ENCODE data around the gene LYRM4.

Gene LYRM4

DNA sequence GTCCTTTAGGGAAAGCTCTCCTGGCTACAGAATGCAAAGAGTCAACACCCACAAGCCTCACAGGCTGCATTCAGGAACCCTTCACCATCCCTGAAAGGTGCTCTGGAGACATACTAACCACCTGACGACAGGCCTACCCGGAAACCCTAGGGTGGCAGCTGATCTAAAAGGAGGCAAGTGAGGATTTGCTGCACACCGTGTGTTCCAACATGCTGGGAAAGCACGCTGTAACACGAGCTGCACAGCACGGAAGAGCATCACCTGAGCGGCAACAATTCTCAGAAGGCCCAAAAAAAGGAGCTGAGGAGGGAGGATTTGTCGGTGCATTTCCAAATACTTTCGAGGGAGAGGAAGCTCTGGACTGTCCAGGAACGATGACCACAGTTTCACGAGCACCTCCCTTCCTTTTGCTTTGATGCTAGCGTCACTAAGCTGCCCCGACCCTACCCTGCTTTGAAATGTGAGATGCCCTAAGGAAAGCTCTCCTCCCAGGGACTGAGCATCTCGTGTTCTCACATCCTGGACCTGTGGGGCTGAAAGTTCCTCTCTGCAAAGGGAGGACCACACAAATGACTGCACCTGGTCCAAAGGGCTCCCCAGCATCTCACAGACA is 88.6 kb downstream of the LYRM4 start:
- Histone ChIP-seq H3K27me3 (ENCODE audit: insufficient read depth, poor library complexity, severe bottlenecking) (no peaks in the 10 kb centered on the region), H3K4me3 (replicated peaks; ENCODE audit: insufficient read depth, low read length) (no peak overlapping the region), H3K27ac (replicated peaks) (no peak overlapping the region)
- no peak for TF ChIP-seq GABPA (IDR thresholded peaks at IDR 0.05; ENCODE audit: low read depth)
- TF ChIP-seq, protein P1, sequence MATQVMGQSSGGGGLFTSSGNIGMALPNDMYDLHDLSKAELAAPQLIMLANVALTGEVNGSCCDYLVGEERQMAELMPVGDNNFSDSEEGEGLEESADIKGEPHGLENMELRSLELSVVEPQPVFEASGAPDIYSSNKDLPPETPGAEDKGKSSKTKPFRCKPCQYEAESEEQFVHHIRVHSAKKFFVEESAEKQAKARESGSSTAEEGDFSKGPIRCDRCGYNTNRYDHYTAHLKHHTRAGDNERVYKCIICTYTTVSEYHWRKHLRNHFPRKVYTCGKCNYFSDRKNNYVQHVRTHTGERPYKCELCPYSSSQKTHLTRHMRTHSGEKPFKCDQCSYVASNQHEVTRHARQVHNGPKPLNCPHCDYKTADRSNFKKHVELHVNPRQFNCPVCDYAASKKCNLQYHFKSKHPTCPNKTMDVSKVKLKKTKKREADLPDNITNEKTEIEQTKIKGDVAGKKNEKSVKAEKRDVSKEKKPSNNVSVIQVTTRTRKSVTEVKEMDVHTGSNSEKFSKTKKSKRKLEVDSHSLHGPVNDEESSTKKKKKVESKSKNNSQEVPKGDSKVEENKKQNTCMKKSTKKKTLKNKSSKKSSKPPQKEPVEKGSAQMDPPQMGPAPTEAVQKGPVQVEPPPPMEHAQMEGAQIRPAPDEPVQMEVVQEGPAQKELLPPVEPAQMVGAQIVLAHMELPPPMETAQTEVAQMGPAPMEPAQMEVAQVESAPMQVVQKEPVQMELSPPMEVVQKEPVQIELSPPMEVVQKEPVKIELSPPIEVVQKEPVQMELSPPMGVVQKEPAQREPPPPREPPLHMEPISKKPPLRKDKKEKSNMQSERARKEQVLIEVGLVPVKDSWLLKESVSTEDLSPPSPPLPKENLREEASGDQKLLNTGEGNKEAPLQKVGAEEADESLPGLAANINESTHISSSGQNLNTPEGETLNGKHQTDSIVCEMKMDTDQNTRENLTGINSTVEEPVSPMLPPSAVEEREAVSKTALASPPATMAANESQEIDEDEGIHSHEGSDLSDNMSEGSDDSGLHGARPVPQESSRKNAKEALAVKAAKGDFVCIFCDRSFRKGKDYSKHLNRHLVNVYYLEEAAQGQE (IDR thresholded peaks at IDR 0.05; ENCODE audit: insufficient replicate concordance, low read depth) = no peak
- no peak for TF ChIP-seq SPI1 (IDR thresholded peaks at IDR 0.05; ENCODE audit: borderline replicate concordance, low read depth)
- TF ChIP-seq, protein P2, sequence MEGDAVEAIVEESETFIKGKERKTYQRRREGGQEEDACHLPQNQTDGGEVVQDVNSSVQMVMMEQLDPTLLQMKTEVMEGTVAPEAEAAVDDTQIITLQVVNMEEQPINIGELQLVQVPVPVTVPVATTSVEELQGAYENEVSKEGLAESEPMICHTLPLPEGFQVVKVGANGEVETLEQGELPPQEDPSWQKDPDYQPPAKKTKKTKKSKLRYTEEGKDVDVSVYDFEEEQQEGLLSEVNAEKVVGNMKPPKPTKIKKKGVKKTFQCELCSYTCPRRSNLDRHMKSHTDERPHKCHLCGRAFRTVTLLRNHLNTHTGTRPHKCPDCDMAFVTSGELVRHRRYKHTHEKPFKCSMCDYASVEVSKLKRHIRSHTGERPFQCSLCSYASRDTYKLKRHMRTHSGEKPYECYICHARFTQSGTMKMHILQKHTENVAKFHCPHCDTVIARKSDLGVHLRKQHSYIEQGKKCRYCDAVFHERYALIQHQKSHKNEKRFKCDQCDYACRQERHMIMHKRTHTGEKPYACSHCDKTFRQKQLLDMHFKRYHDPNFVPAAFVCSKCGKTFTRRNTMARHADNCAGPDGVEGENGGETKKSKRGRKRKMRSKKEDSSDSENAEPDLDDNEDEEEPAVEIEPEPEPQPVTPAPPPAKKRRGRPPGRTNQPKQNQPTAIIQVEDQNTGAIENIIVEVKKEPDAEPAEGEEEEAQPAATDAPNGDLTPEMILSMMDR (IDR thresholded peaks at IDR 0.05; ENCODE audit: insufficient read depth, low read length) = no peak
- TF ChIP-seq POLR2AphosphoS5 (IDR thresholded peaks at IDR 0.05; ENCODE audit: low read depth) = no peak
- no peak for DNase-seq (ENCODE audit: low read depth in 1 of 2, low spot score in 1 of 2)

DNA sequence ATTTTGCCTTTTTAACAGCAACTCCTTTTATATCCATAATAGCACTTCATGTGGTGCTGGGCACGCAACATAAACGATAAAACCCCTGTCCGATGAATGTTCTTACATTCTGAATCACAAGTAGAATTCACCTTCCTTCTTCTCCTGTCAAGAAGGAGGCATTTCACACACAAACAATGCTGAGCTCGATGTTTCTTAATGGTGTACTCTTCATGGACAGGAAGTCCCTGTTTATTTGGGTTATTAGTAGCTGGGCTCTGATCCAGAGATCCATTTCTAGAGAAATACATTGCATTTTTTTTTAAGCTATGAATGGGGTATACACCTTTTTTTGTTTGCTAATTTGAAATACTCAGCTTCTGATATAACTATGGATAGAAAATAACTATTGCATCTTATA is 93.2 kb downstream of the LYRM4 start:
- Histone ChIP-seq H3K27me3 (ENCODE audit: insufficient read depth, poor library complexity, severe bottlenecking) (no peaks in the 10 kb centered on the region), H3K27ac (replicated peaks) (no peak overlapping the region), H3K4me3 (replicated peaks; ENCODE audit: insufficient read depth, low read length) (no peak overlapping the region)
- TF ChIP-seq POLR2AphosphoS5 (IDR thresholded peaks at IDR 0.05; ENCODE audit: low read depth) = no peak
- TF ChIP-seq, protein P1 (IDR thresholded peaks at IDR 0.05; ENCODE audit: insufficient replicate concordance, low read depth) = no peak
- no peak for DNase-seq (ENCODE audit: low read depth in 1 of 2, low spot score in 1 of 2)

DNA sequence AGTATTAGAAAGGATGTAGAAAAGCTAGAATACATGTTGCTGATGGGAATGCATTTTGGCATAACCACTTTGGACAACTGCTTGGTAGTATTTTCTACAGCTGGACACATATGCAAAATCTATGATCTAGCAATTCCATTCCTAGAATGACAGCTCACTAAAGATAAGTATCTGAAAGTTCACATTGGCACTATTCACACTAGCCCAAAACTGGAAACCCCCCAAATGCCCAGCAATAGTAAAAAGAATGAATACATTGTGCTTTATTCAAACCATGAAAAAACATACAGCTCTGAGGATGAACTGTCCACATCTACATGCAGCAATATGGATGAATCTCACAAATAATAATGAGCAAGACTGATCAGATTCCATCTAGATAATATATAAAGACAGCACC is 96.7 kb downstream of the LYRM4 start:
- Histone ChIP-seq H3K27ac (replicated peaks) (no peak overlapping the region), H3K4me3 (replicated peaks; ENCODE audit: insufficient read depth, low read length) (no peak overlapping the region), H3K27me3 (ENCODE audit: insufficient read depth, poor library complexity, severe bottlenecking) (no peaks in the 10 kb centered on the region)
- no peak for DNase-seq (ENCODE audit: low read depth in 1 of 2, low spot score in 1 of 2)
- TF ChIP-seq, protein P2 (IDR thresholded peaks at IDR 0.05; ENCODE audit: insufficient read depth, low read length) = no peak
- TF ChIP-seq GABPA (IDR thresholded peaks at IDR 0.05; ENCODE audit: low read depth) = no peak
- no peak for TF ChIP-seq SPI1 (IDR thresholded peaks at IDR 0.05; ENCODE audit: borderline replicate concordance, low read depth)
- no peak for TF ChIP-seq POLR2AphosphoS5 (IDR thresholded peaks at IDR 0.05; ENCODE audit: low read depth)
- TF ChIP-seq, protein P1 (IDR thresholded peaks at IDR 0.05; ENCODE audit: insufficient replicate concordance, low read depth) = no peak
